Measurements from ENCODE around the gene TMC1. TPM values are rescaled to one million over a fixed set of nuclear protein-coding genes. Genes with fewer than 3 reads are reported as not detected.

Gene TMC1
- total and polyA plus RNA-seq, 2 of the 13 experiments (the other 11 are each of a cell fraction or from before 2014, with no cell fraction given) = 0.02 to 0.03 TPM

GRCh38 chr9:72858089-72858912 lies 336.9 kb downstream of the TMC1 start (continued):
- TF ChIP-seq ZBTB33 (CRISPR knock-in tag; IDR thresholded peaks at IDR 0.05) (peak; percentile 43; the same call in 1 of the 2 replicates), GATA4 (IDR thresholded peaks at IDR 0.05; ENCODE audit: borderline replicate concordance, low read depth) (peak; percentile 25; the same call in 1 of the 2 replicates), REST (IDR thresholded peaks at IDR 0.05; ENCODE audit: borderline replicate concordance in 1 of 2, low read depth in 1 of 2, low read length in 2 of 2) (peak in 1 of 2 experiments; percentile 72; a peak in 2 of 4 replicates), RELA (CRISPR knock-in tag; IDR thresholded peaks at IDR 0.05) (no peak), KDM1A (CRISPR knock-in tag; IDR thresholded peaks at IDR 0.05) (0 out of 2 replicates have a peak, but pooled peaks have one; percentile 33), PHF5A (CRISPR knock-in tag; IDR thresholded peaks at IDR 0.05; ENCODE audit: low read depth, unreplicated experiment) (peak; percentile 51), ZNF550 (CRISPR knock-in tag; IDR thresholded peaks at IDR 0.05; ENCODE audit: borderline replicate concordance) (no peak), KMT2A (CRISPR knock-in tag; IDR thresholded peaks at IDR 0.05) (0 out of 2 replicates have a peak, but pooled peaks have one; percentile 25), ZZZ3 (CRISPR knock-in tag; IDR thresholded peaks at IDR 0.05; ENCODE audit: borderline replicate concordance) (no peak), SMC3 (IDR thresholded peaks at IDR 0.05; ENCODE audit: low read length) (no peak), NCOR1 (IDR thresholded peaks at IDR 0.05; ENCODE audit: borderline replicate concordance, low read length) (peak; percentile 57; the same call in 1 of the 2 replicates), ZBTB26 (CRISPR knock-in tag; IDR thresholded peaks at IDR 0.05; ENCODE audit: borderline replicate concordance) (no peak), SP2 (CRISPR knock-in tag; IDR thresholded peaks at IDR 0.05) (no peak), ZNF776 (CRISPR knock-in tag; IDR thresholded peaks at IDR 0.05) (no peak), PBX3 (CRISPR knock-in tag; IDR thresholded peaks at IDR 0.05; ENCODE audit: borderline replicate concordance) (no peak), XBP1 (CRISPR knock-in tag; IDR thresholded peaks at IDR 0.05) (no peak), ISX (CRISPR knock-in tag; conservative IDR thresholded peaks at IDR 0.05) (no peak), FOXK1 (CRISPR knock-in tag; IDR thresholded peaks at IDR 0.05; ENCODE audit: borderline replicate concordance, low read depth) (no peak), SRY (CRISPR knock-in tag; IDR thresholded peaks at IDR 0.05) (no peak), FOSL1 (CRISPR knock-in tag; IDR thresholded peaks at IDR 0.05; ENCODE audit: borderline replicate concordance) (no peak), ZNF260 (CRISPR knock-in tag; IDR thresholded peaks at IDR 0.05; ENCODE audit: borderline replicate concordance, low read depth) (no peak), ZBTB42 (CRISPR knock-in tag; IDR thresholded peaks at IDR 0.05) (no peak)

All from HepG2 (cell line).